GM21390 (cell line): ENCODE results near the gene CWC15.
"Not testable (repeated sequence)": the region's sequence is repeated elsewhere in the genome, so short reads cannot be mapped to it uniquely, and the experiment has no call there.

ENCODE experiments used
- ATAC-seq: cut with Tn5 transposase; IDR thresholded peaks from one replicate; pipeline ENCODE4 v1.9.1; 2021; ENCODE audit not compliant: unreplicated experiment

Gene CWC15

DNA sequence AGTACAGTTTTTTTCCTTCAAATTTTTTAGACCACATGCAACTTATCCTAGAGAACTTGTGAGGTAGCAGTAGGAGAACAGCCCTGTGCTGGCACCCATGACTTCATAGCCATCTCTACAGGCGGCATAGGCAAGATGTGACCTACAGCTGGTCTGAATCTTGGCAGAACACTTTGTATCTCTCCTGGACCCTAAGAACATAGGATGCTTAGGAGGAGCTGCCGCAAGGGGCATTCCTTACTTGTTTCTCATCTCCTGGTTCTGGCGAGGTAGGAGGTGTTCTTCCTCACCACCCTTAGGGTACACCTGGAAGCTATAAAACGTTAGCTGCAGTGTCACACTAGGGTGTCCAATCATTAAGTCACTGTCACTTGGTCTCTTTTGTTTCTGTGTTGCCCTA lies 16.4 kb downstream of the CWC15 start:
- no peak for ATAC-seq

GRCh38 chr11:94954753-94955152 lies 18.6 kb downstream of the CWC15 start:
- no peak for ATAC-seq

DNA sequence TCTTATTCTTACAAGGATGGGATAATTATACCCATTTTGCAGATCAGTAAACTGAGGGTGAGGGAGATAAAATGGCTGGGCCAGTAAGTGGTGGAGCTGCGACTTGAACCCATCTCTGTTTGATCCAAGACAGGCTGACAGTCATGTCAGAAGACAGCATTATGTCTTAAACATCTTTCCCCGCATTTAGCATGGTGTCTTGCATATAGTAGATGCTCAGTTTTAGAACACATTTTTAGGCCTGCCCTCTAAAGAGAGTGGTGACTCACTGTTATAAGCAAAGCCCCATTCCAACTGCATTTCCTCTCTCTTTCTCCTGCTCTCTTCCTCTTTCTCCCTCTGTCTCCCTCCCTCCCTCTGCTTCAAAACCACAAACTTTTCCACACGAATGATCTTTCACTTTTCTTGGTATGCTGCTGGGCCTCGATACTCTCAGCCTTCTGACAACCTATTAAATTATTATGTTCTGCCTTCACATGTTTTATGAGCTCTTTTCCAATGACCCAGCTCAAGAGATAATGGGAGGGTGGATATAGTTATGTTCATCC lies 25.2 kb downstream of the CWC15 start:
- ATAC-seq: no peak

DNA sequence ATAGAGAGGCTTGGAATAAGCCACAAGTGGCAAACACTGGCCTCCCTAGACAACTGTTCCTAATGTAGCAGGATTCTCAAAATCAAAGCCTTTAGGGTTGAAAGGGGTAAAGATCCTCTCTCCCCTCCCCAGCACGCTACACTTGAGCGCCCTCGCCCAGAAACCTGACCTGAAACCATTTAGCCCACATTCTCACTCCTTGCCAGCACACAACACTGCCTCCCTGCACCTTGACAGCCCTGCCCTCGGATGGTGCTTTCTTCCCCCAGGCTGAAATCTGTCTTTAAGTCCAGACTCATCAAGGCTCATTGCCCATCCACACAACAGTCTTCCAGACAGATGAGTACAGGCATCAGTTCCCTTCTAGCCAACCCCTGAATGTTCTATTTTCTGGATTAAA lies 26.5 kb downstream of the CWC15 start:
- ATAC-seq: no peak

GRCh38 chr11:94941131-94941530 lies 32.2 kb downstream of the CWC15 start:
- ATAC-seq: no peak

GRCh38 chr11:94939346-94939745 lies 34.0 kb downstream of the CWC15 start:
- no peak for ATAC-seq

DNA sequence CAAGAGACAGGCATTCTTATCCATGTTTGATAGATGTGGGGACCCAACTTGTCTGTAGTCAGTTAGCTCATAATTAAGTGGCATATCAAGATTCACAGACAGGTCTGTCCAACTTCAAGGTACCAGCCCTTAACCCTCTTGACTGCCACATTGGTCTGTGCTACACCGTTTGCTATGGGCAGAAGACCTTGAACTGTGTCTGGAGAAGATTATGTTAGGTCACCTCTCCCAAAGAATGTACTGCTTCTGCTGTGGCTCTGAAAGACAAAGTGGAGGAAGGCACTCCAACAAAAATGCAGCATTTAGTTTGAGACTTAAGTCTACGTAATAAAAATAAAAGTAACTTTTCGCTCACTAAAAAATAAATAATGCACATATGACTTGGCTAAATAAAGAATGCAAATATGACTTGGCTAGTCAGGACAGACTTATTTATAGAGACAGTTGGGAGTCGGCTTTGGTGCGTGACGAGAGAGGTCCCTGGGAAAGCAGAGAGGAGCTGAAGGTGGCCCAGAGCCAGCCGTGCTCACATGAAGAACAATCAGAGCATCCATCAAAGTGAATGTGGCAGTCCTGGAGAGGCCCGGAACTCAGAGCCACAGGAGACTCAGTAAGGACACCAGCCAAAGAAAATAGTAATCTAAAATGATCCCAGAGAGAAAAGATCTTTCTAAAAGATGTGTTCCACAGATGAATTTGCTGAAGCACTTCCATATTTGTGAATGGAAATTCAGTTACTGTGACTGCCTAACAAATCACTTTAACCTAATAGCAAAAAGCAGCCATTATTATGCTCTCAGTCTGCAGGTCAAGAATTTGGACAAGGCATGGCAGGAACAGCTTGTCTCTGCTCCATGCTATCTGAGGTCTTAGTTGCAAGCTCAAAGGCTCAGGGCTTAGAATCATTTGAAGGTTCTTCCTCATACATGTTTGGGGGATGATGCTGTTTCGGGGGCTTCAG lies 35.0 kb downstream of the CWC15 start:
- ATAC-seq: no peak

- no peak for ATAC-seq
These were observed 38.5 kb downstream of the CWC15 start for GRCh38 chr11:94934846-94935245.

GRCh38 chr11:94934362-94934761 lies 39.0 kb downstream of the CWC15 start:
- no peak for ATAC-seq

DNA sequence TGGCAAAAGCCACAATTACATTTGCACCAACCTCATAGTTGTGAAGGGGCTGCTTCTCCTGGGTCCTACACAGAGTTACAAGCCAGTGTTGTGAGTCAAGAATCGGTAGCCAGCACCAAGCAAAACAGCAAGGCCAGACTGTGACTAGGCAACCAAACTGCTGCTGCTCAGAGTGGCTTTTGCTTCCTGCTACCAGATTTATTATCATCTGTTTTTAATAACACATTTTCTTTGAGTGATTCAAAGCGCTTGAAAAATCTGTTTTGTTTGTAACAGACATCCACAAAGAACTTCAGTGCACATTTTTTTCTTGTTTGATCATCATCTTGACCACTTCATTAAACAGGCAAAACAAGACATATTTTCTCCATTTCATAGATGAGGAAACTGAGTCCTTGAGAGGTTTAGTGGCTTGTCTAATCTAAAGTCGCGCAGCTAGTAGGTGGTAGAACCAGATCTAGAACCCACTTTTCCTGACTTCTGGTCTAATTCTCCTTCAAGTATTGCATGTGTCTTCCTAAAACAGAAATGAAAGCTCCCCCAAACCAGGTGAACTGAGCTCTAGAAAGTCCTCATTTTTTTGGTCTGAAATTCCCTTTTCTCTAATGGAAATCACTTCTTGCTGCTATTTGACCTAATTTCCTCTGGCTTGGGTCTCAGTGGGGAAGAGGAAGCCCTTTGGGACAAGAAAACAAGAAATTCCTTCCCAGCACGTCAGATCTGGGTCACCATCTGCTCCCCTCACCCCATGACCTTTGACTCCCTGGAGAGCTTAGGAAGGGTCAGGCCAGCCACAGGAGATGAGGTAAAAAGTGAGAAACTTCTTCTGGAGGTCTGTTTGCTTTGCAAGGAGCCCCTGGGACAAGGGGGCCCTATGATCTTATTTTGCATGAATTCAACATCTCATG lies 39.9 kb downstream of the CWC15 start:
- no peak for ATAC-seq

GRCh38 chr11:94932503-94932902 lies 40.9 kb downstream of the CWC15 start:
- no peak for ATAC-seq

- not testable (repeated sequence) for ATAC-seq
These were observed 41.3 kb downstream of the CWC15 start for GRCh38 chr11:94932072-94932471.

DNA sequence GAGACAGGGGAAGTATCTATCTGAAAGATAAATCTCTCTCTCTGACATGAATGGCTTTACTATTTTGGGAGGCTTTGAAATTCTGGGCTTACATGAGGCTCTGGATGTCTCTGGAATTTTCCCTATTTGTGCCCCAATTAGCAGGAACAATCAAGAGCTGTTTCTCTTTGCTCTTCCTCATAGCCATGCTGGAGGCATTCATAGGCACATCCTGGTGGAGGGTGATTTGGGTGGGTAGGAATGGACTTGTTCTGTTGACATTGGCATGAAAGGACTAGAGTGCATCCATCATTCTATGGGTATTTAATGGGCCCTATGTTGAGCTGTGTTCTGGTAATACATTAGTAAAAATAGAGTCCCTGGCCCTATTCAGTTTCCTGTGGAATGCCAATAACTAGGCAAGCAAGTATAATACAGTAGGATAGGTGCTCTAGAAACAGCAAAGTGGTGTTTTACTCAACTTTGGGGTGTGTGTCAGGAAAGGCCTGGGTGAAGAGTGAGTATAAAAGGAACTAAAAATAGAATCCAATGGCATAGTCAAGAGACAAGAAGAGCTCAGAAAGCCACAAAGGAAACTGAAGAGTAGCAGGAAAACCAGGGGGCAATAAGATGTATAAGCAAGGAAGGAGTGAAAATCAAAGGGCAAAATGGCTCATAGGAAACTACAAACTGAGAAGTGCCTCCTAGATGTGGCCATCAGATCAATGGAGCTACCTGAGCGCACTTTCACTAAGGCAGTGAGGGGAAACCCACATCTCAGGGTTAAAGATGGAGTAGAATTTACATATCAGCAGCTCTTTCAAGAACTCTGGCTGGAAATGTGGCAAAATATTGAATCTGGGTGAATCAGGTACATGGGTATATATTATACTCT lies 45.0 kb downstream of the CWC15 start:
- ATAC-seq: no peak

DNA sequence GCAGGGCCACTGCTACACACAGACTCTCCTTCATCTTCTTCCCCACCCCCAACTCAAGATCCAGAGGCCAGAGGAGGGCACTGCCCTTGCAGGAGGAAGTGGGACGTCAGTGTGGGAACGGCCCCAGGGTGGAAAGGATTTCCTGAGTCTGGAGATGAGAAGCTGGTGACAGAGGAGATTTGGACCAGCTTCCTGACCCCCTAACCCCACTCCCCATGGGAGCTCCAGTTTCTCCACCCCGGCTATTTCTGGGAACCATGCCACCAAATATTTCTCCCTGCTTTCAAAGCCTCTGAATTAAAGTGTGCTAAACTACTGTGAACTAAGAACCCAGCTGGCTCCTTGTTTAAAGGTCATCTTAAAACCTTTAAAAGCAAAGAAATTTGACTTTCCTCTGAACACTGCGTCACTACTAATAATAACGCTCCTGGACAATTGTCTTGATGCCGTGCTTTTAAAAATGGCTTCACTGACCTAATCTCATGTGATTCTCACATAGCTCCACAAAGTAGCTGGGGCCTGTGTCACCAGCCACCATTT lies 46.6 kb downstream of the CWC15 start:
- ATAC-seq: no peak

DNA sequence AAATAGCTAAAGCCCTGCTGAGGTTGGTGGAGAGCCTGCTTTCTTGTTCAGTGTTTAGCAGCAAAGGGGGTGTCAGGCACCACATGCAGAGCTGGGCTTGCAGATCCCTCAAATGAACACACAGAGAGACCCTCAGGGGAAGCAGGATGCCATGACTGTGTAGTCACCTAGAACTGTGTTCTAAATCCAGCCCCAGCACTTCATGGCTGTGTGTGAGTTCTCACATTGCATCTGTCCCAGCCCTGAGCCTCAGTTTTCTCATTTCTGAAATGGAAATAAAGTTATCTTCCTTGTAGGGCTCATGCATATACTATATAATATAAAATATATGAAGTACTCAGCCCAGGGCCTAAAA lies 47.1 kb downstream of the CWC15 start:
- ATAC-seq: no peak

GRCh38 chr11:94925422-94926270 lies 47.7 kb downstream of the CWC15 start:
- ATAC-seq: peak; percentile 43

DNA sequence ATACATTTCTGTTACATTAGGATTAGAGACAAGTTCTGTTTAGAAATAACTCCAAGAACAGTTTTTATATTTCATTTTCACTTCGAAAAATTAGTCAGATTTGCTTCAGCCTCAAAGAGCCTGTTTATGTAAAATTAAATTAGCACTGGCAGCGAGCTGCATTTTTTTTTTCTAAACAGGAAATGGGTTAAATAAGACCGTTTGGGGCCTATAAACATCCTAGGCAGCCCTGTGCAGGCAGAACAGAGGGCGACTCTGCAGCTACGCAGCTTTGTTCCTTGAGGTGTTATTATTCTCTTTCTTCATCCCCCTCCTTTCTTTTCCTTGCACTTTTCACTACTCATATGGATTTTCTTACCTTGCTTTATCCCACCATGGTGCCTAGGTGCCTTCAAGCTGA lies 48.7 kb downstream of the CWC15 start:
- ATAC-seq: no peak

GRCh38 chr11:94924171-94924572 lies 49.2 kb downstream of the CWC15 start:
- no peak for ATAC-seq

- ATAC-seq: no peak
These were observed 50.4 kb downstream of the CWC15 start for GRCh38 chr11:94923004-94923334.
